HuH-7.5 (cell line): ENCODE data around the gene FAM107B.

Experiments used
- DNase-seq: peaks from one replicate; pipeline ENCODE4 v3.0.0; 2011; ENCODE audit warnings: low spot score

Gene FAM107B

DNA sequence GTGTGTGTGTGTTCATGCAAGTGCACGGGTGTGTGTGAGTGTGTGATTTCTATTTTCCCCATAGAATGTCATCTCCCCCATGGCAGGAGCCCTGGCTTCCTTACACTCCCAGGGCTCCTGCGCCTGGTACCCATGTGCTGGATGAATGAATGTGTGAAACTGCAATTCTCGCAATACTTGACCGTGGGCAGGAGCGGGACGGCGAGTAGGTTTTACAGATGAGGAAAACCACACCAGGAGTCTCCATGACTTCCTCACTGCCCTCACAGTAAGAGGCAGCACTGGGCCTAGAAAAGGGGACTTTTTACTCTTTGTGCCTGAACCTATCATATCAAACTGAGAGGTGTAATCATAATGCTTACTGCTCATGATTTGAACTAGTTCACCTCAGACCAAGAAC is 276.4 kb downstream of the FAM107B start:
- no peak for DNase-seq

DNA sequence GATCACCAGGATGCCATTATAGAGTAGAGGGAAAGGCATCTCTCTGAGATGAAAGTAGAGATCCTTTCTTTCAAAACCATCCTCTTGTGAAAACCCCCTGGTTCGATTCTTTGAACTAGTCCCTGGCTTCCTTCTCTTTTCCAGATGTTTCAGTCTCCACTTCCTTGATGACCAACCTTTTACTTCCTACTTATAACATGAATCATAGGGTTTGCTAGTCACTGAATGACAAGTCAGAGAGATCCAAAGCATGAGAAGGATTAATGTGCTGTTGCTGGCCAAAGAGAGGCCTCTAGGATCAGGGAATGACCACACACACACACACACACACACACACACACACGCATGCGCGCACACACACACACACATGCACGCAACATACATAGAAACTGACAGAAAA is 282.9 kb downstream of the FAM107B start:
- DNase-seq: no peak

DNA sequence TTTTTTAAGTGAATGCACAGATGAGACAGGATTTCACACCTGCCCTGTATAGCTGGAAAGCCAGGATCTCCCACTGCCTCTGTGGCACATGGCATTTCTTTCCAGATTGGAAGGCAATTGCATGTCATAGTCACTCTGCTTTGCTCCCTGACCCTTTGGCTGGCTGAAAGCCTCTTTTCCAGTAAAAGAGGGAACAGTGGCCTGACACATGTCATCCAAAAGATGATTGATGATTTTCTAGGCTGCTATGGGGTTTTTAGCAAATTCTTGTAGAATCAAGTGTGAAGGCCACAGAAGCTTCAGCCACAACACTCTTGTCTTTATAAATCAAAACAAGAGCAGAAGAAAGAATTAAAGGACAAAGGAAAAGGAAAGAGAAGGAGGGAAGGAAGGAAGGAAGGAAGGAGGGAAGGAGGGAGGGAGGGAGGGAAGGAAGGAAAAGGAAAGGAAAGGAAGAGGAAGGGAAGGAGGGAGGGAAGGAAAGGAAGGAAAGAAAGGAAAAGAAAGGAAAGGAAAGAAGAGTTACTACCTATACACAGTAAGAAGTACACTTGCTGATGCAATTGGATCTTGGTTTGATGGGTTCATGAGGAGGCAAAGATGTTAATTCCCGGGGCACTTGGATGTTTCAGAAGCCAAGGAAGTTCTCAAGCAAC is 285.0 kb downstream of the FAM107B start:
- no peak for DNase-seq

DNA sequence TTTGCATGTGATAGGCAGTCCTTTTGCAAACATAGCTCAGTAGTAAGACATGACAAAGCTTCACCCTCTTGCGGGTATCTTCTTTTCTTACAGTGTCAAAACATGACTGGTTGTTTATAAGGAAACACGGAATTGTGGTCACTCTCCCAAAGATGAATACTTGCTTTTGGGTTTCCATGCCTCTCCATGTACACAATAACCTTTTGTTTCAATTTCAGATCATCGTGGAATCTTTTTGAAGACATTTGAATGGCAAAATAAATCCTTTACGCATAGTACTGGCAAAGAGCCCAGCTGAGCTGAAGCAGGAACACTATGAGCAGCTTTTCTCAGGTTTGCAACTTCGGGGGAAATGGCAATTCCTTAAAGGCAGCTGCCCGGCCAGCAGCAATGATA is 287.2 kb downstream of the FAM107B start:
- no peak for DNase-seq

DNA sequence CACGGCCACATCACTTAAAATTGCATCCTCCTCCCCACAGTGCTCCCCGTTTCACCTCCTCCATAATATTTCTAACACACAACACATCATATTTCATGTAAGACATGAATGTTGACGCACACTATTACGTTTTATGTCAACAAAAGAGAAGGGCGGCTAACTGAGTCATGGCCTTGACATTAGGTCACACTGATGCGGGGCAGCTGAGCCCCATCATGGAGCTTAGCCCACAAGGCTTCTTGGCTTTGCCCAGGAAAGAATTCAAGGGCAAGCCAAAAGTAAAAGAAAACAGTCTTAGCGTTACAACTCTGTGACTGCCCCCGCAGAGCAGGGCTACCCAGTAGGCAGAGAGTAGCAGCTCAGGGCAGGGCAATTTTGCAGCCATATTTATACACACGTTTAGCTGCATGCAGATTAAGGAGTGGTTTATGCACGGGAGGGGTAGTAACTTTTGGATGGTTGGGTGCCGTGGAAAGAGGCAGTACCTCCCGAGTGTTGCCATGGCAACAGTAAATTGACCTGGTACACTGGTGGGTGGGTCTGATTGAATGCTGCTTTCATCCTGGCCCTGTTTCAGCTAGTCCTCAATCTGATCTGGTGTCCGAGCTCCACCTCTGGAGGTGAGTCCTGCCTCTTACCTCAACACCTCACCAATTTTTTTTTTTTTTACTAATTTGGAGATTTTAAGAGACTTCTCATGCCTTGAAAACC is 287.8 kb downstream of the FAM107B start:
- DNase-seq: no peak

DNA sequence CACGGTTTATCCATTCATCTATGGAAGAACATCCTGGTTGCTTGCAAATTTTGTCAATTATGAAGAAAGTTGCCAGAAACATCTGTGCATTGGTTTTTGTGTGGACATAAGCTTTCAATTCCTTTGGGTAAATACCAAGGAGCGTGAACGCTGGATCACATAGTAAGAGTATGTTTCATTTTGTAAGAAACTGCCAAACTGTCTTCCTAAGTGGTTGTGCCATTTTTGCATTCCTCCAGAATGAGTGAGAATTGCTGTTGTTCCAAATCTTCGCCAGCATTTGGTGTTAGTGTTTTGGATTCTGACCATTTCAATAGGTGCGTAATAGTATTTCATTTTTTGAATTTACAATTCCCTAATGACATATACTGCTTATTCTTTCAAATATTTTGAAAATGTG is 288.7 kb downstream of the FAM107B start:
- DNase-seq: no peak

DNA sequence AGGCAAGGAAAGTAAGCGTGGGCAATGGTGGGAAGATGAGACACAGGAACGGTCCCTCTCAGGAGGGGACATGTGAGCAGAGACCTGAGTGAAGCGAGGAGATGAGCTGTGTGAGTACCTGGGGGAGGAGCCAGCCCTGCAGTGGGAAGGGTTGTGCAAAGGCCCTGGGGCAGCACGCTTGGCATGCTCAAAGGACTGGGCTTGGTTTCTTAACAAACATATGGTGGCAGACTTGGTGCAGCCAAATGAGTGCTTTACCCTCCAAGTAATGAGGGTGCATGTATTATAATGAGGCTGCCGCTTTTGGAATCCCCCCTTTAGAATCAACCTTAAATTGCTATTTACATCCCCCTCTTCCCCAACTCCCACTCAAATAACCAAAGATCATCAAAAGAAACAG is 291.3 kb downstream of the FAM107B start:
- no peak for DNase-seq

DNA sequence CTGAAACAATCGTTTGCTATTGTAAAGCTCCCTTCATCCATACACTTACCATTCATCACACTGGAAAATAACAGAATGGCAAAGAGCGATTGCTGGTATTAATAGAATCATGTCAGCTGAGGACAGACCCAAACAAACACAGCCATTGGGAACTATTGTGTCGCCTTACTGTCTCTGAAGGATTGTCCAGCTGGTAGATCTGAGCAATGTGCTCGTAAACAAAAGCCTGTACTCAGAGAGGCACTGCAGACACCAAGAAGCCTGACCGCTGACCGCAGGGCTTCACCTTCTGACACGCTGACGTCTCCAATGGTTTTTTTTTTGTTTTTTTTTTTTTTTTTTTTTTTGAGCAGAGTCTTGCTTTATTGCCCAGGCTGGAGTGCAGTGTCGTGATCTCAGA is 292.9 kb downstream of the FAM107B start:
- no peak for DNase-seq

DNA sequence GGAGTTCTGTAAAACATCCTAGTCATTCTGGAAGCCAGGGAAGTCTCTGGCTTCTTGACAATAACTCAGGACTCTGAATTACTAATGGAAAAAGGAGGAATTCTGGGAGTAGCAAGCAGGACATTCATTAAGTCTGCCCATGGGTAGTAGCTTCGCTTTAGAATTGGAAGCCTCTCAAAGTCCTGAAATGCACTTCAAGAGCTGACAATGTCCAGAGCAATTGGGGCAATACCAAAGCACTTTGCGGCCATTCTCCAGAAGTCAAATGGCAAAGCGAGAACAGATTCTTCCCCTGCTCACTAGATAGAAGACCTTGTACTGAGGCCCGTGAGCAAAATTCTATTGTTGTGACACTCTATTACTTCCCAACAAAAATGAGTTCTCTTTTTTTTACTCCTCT is 293.7 kb downstream of the FAM107B start:
- no peak for DNase-seq

DNA sequence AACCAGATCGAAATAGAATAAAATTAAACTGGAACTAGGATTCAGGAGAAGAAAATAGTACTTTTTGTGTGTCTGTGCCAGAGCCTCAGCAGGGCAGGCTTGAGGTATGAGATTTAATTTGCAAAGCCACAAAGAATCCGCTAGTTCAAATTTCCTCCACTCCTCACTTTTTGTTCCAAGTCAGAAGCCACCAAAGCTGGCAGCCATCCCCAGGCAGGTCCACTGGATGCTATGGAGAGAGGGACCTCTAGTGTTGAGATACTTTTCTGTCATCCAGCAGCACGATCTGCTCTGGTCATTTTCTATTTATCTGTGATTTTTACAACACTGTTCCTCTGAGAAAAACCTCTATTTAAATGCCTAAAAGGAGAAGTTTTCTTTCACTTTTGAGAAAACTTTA is 296.1 kb downstream of the FAM107B start:
- DNase-seq: peak; percentile 12

DNA sequence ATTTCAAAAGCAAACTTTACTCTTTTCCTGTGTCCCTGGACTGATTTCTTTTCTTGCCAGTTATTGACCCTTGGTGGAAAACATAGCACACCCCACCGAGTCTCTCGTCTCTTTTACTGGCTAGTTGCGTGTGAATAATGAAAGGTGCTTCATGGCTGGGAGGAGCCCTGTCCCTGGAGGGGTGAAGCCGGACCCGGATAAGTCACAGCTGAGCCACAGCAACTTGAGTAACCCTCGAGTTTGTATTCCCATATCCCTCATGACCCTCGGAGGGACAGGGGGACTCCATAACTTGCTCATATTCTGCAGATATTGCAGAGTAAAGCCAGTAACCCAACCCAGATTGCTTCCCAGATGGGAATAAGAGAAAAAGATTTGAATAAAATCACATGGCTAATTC is 296.5 kb downstream of the FAM107B start:
- DNase-seq: no peak

DNA sequence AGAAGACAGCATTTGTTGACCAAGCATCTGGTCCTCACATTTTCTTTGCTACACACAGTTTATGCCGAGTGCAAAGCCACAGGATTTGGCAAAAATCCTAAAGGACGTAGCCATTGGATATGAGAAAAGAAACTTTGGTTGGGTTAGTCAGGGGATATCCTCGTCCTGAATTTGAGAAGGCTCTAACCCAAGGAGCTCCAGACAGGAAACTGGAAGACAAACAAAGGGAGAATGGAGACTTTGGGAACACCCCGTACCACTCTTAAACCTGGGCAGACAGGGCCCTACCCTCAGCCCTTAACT is 297.3 kb downstream of the FAM107B start:
- DNase-seq: no peak

DNA sequence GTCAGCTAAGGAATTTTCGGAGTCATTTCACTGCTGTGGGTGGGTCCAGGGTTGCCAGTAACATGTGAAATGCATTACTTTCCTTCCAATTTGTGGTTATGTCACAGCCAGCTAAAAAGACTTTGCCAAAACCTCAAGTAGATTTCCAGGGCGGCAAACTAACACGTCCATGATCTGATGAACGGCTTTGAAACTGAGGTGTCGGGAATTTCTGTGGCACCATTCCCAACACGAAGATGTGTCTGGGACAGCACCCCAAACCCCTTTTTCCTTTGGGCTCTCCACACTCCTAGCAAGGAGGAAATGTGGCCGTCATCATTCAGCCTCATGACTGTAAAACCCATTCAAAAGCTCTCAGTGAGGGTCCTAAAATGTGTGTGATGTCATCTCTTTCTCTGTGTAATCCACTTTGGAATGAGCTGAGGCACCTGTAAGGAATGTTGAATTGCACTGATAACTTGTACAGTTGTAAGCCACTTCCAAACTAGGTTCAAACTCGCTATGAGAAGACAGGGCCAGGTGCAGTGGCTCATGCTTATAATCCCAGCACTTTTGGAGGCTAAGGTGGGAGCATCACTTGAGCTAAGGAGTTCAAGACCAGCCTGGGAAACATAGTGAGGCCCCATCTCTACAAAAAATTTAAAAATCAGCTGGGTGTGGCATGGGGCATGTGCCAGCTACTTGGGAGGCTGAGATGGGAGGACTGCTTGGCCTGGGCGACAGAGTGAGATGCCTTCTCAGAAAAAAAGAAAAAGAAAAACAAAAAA is 297.9 kb downstream of the FAM107B start:
- no peak for DNase-seq

DNA sequence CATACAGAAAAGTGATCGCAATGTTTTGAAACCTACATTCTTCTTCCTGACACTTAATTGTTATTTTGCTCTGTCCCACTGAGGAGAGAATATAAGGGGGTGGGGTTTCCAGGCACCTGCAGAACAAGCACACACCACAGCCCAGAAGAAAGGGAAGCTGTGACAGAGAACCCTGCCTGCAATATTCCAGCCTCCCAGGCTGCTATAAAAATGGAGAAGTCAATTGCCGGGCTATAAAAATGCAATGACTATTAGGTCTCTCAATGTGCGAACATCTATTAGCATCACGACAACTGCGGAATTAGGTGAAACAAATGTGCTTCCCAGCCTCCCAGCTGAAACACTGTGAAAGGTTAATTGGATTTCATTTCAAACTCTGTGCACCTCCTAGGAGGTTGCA is 298.7 kb downstream of the FAM107B start:
- DNase-seq: no peak

DNA sequence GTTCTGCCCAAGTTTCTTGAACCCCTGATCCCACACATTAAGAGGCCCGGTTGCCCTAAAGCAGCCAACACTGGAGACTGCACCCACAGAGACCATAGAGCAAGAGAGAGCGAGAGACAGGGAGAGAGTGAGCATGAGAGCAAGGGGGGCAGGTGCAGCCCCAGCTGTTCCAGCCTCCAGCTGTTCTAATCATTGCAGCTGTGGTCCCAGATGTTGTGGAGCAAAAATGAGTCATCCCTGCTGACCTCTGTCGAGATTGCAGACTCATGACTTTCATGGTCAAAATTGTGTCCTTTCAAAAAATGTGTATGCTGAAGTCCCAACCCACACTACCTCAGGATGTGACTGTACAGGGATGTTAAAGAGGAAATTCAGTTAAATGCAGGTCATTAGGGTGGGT is 300.0 kb downstream of the FAM107B start:
- DNase-seq: no peak

DNA sequence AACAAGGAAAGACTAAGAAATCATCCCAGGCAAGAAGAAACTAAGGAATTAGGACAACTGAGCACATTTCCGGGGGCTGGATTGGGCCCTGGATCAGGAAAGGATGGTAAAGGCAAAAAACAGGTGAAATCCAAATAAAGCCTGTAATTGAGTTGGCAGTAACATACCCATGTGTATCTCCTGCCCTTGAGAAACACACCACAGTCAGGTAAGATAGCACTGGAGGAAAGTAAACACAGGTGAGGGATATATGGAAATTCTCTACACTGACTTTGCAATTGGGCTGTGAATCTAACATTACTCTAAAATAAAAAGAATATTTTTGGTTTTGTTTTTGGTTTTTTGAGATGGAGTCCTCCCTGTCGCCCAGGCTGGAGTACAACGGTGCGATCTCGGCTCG is 303.8 kb downstream of the FAM107B start:
- no peak for DNase-seq

DNA sequence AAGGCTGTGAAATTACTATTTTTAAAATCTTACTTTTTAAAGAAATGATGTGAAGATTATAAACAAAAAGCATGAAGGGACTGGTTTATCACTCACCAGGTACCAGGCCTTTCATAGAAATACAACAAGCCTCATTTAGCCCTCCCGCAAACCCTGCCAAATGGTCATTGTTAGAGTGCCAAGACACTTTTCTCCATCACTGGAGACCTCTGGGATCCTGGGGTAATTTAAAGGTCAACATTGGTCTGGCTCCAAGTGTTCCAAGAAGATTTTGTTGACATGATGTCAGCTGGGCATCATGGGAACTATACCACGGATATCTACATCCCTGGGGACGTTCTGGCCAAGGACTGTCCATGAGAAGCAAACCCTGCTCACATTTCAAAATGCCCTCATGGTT is 306.0 kb downstream of the FAM107B start:
- DNase-seq: no peak
